ENCODE measurements around the gene CDK10.

DNA sequence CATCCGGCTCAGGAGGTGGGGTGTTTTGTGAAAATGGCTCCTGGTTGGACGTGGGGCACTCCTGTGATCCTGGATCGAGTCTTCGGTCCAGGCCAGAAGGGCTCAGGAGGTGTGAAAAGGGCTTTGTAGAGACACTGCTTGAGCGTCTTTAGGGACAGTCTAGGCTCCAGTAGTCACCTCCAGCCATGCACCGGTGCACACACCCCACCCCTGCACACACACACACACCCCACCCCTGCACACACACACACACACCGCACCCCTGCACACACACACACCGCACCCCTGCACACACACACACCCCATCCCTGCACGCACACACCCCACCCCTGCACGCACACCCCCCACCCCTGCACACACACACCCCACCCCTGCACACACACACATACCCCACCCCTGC lies 48.0 kb upstream of the CDK10 start:
- TF ChIP-seq CTCF (IDR thresholded peaks at IDR 0.05) (no peak), POLR2A (IDR thresholded peaks at IDR 0.05) (no peak)
